Gastrocnemius medialis (tissue), 4 donors: ENCODE measurements around the gene COMMD8. TPM values are rescaled to one million over a fixed set of nuclear protein-coding genes. Genes with fewer than 3 reads are reported as not detected.

ENCODE experiments used
- ATAC-seq, 2 donors: fragments of 150-250 bp; one replicate each; pipeline ENCODE4 v1.9.1; 2016
- DNase-seq, 2 donors: peaks; one replicate each; pipeline ENCODE4 v3.0.0-alpha.2; 2019
- H3K27ac ChIP-seq, 4 donors: fragments of 200-600 bp; sonication (generic); 1 replicate in 1 of 4; 2 replicates in 3 of 4; pipeline ENCODE4 v1.5.1; 2016 to 2018; ENCODE audit warnings: mild to moderate bottlenecking in 2 of 4, moderate library complexity in 1 of 4
- H3K27me3 ChIP-seq, 3 donors: fragments of 200-600 bp; sonication (generic) in 2 of 3; 1 replicate in 1 of 3; 2 replicates in 2 of 3; pipeline versions ENCODE4 v1.5.1 to v1.6.0; 2016 to 2019; ENCODE audit warnings: mild to moderate bottlenecking in 1 of 3, moderate library complexity in 1 of 3
- H3K36me3 ChIP-seq, 2 donors: fragments of 200-600 bp; sonication (generic) in 1 of 2; one replicate each; pipeline ENCODE4 v1.5.1; 2017 to 2018
- H3K4me1 ChIP-seq, 2 donors: fragments of 200-600 bp; sonication (generic) in 1 of 2; one replicate each; pipeline ENCODE4 v1.5.1; 2016 to 2017; ENCODE audit warnings: mild to moderate bottlenecking in 2 of 2
- H3K4me3 ChIP-seq, 4 donors: fragments of 200-600 bp; sonication (generic) in 3 of 4; 1 replicate in 1 of 4; 2 replicates in 3 of 4; pipeline ENCODE4 v1.5.1; 2016 to 2019; ENCODE audit warnings: mild to moderate bottlenecking in 2 of 4
- H3K9me3 ChIP-seq, 3 donors: fragments of 200-600 bp; sonication (generic) in 2 of 3; 1 replicate in 1 of 3; 2 replicates in 2 of 3; pipeline ENCODE4 v1.5.1; 2016 to 2019
- CTCF ChIP-seq, 5 experiments: fragments of 450-650 bp in 3 of 5; fragments of 200-600 bp in 2 of 5; sonication (generic) in 2 of 5; IDR thresholded peaks in 4 of 5; conservative IDR thresholded peaks in 1 of 5; 1 replicate in 4 of 5; 2 replicates in 1 of 5; pipeline ENCODE4 v1.5.1; 2016 to 2019; ENCODE audit warnings: antibody characterized with exemption in 5 of 5, mild to moderate bottlenecking in 3 of 5, moderate library complexity in 3 of 5
- POLR2A ChIP-seq, 2 donors: fragments of 450-650 bp; IDR thresholded peaks; one replicate each; pipeline ENCODE4 v1.6.1; 2017; ENCODE audit warnings: antibody characterized with exemption in 2 of 2, mild to moderate bottlenecking in 2 of 2, moderate library complexity in 2 of 2
- in situ Hi-C, 4 donors: fragments of 200-750 bp; cut with MboI; loops; one replicate each; pipeline versions ENCODE4 v1.15.0 to v1.8.0; 2017; ENCODE audit warnings: low sequenced_read_pairs in 4 of 4
- intact Hi-C: fragments of 100-400 bp; cut with DNase I; formaldehyde crosslinking; loops from one replicate; pipeline ENCODE4 v1.15.1; 2023; ENCODE audit warnings: low total_unique reads
- total RNA-seq, 4 donors: library from RNA; depleted of rRNA; stranded (reverse); fragments of >200 nt; gene quantifications; one replicate each; pipeline versions ENCODE4 v1.1.0 to v1.2.3, GENCODE V29; 2016

COMMD8 gene
- total RNA-seq, 4 donors from 2014 or later = 4.8 to 8.5 (median 6.4) TPM

- TF ChIP-seq POLR2A (IDR thresholded peaks at IDR 0.05) (no peak), CTCF (IDR thresholded peaks at IDR 0.05 in 4 of 5, conservative IDR thresholded peaks at IDR 0.05 in 1 of 5) (no peak)
- ATAC-seq (no peak), DNase-seq (no peak)
- H3K27me3 ChIP-seq = no peaks in the 10 kb centered on the region
- no peaks in the 10 kb centered on the region for H3K9me3 ChIP-seq
- H3K4me3 ChIP-seq = no peak overlapping the region
- intact Hi-C loops (no loop called here), in situ Hi-C loops (no loop called here)
- no peaks in the 10 kb centered on the region for H3K4me1 ChIP-seq
- H3K36me3 ChIP-seq = no peaks in the 10 kb centered on the region
- H3K27ac ChIP-seq = no peak overlapping the region
Observed at GRCh38 chr4:47478804-47479203, 15.3 kb upstream of the COMMD8 start.

- ATAC-seq (no peak), DNase-seq (no peak)
- no peaks in the 10 kb centered on the region for H3K27me3 ChIP-seq
- H3K4me1 ChIP-seq = no peaks in the 10 kb centered on the region
- in situ Hi-C loops = no loop called here
- H3K27ac ChIP-seq = no peak overlapping the region
- no peaks in the 10 kb centered on the region for H3K36me3 ChIP-seq
- no peak overlapping the region for H3K4me3 ChIP-seq
- TF ChIP-seq POLR2A (IDR thresholded peaks at IDR 0.05) (no peak), CTCF (IDR thresholded peaks at IDR 0.05 in 4 of 5, conservative IDR thresholded peaks at IDR 0.05 in 1 of 5) (no peak)
- intact Hi-C loops = no loop called here
- no peaks in the 10 kb centered on the region for H3K9me3 ChIP-seq
Observed at GRCh38 chr4:47475411-47475810, 11.9 kb upstream of the COMMD8 start.

GRCh38 chr4:47474799-47475198, 11.3 kb upstream of the COMMD8 start:
- no peak overlapping the region for H3K4me3 ChIP-seq
- TF ChIP-seq CTCF (IDR thresholded peaks at IDR 0.05 in 4 of 5, conservative IDR thresholded peaks at IDR 0.05 in 1 of 5) (no peak), POLR2A (IDR thresholded peaks at IDR 0.05) (no peak)
- in situ Hi-C loops = loop anchor here in 1 of 4 donors (25.0 kb wide), 1 partner anchor 438 kb away; the partner anchor contains the start of gene NFXL1
- H3K9me3 ChIP-seq = no peaks in the 10 kb centered on the region
- H3K27ac ChIP-seq = no peak overlapping the region
- intact Hi-C loops = no loop called here
- ATAC-seq = no peak
- no peaks in the 10 kb centered on the region for H3K27me3 ChIP-seq
- DNase-seq = no peak
- H3K36me3 ChIP-seq = no peaks in the 10 kb centered on the region
- no peaks in the 10 kb centered on the region for H3K4me1 ChIP-seq

GRCh38 chr4:47473141-47473750, 9.7 kb upstream of the COMMD8 start:
- intact Hi-C loops (no loop called here), in situ Hi-C loops (loop anchor here in 1 of 4 donors (25.0 kb wide), 1 partner anchor 439 kb away; the partner anchor contains the start of gene NFXL1)
- ATAC-seq = no peak
- no peak for TF ChIP-seq CTCF (IDR thresholded peaks at IDR 0.05 in 4 of 5, conservative IDR thresholded peaks at IDR 0.05 in 1 of 5)
- no peaks in the 10 kb centered on the region for H3K27me3 ChIP-seq
- H3K9me3 ChIP-seq = no peaks in the 10 kb centered on the region
- H3K36me3 ChIP-seq = no peaks in the 10 kb centered on the region
- H3K27ac ChIP-seq = no peak overlapping the region
- H3K4me1 ChIP-seq = no peaks in the 10 kb centered on the region
- H3K4me3 ChIP-seq = no peak overlapping the region
- DNase-seq = no peak

GRCh38 chr4:47471591-47471990, 8.1 kb upstream of the COMMD8 start:
- intact Hi-C loops = no loop called here
- no peaks in the 10 kb centered on the region for H3K4me1 ChIP-seq
- DNase-seq (no peak), ATAC-seq (no peak)
- no peaks in the 10 kb centered on the region for H3K9me3 ChIP-seq
- H3K4me3 ChIP-seq = no peak overlapping the region
- in situ Hi-C loops = loop anchor here in 1 of 4 donors (25.0 kb wide), 1 partner anchor 441 kb away; the partner anchor contains the start of gene NFXL1
- no peaks in the 10 kb centered on the region for H3K27me3 ChIP-seq
- no peaks in the 10 kb centered on the region for H3K36me3 ChIP-seq
- TF ChIP-seq POLR2A (IDR thresholded peaks at IDR 0.05) (no peak), CTCF (IDR thresholded peaks at IDR 0.05 in 4 of 5, conservative IDR thresholded peaks at IDR 0.05 in 1 of 5) (no peak)
- no peak overlapping the region for H3K27ac ChIP-seq
